HG03108 (cell line): ENCODE data around the gene GGCT.
"Not testable (repeated sequence)": the region's sequence is repeated elsewhere in the genome, so short reads cannot be mapped to it uniquely, and the experiment has no call there.

ENCODE experiments used
- ATAC-seq: cut with Tn5 transposase; IDR thresholded peaks from one replicate; pipeline ENCODE4 v1.9.1; 2021; ENCODE audit warnings: moderate library complexity; ENCODE audit not compliant: unreplicated experiment

Gene GGCT

DNA sequence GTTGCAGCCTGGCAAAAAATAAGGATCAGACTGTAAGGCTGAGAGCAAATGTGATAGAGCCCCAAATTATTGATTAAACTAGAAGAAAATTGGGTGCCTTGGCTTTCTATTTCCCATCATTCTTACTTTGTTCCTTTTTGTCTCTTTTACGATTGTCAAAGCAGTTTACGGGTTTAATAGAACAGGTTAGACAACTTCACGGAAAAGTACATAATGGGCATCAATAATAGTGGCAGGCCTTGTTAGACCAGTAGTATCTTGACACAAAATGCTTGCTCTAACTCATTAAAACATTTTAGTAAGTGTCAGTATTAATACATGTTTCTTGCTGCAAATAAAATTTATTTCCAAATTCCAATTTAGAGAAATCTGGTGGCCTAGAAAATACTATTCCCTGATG, 14.5 kb upstream of the GGCT start:
- no peak for ATAC-seq

- no peak for ATAC-seq
Observed at GRCh38 chr7:30515761-30516160, 11.1 kb upstream of the GGCT start.

- ATAC-seq: no peak
Observed at GRCh38 chr7:30514776-30515175, 10.1 kb upstream of the GGCT start.

DNA sequence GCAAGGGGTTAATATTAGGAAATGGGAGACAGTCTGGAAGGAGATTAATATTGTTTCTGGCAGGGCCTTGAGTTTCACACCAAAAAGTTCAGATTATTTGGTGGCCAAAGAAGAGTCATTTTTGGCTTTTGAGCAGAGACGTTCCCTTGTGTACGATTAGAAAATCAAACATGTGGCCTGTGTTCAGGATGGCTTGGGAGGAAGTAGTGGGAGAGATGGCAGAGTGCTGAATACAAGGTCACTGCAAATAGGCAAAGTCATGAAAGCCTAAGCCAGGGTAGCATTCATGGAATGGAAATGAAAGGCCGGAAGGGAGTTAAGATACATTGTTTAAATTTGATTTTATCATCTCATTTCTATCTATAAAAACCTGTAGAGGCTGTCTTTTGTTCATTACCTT, 9.5 kb upstream of the GGCT start:
- ATAC-seq: no peak

- ATAC-seq: no peak
Observed at GRCh38 chr7:30513762-30514161, 9.1 kb upstream of the GGCT start.

GRCh38 chr7:30511973-30512662, 7.5 kb upstream of the GGCT start:
- ATAC-seq: no peak

GRCh38 chr7:30511494-30511893, 6.9 kb upstream of the GGCT start:
- ATAC-seq: no peak

- ATAC-seq: no peak
Observed at GRCh38 chr7:30510124-30511075, 5.8 kb upstream of the GGCT start.

DNA sequence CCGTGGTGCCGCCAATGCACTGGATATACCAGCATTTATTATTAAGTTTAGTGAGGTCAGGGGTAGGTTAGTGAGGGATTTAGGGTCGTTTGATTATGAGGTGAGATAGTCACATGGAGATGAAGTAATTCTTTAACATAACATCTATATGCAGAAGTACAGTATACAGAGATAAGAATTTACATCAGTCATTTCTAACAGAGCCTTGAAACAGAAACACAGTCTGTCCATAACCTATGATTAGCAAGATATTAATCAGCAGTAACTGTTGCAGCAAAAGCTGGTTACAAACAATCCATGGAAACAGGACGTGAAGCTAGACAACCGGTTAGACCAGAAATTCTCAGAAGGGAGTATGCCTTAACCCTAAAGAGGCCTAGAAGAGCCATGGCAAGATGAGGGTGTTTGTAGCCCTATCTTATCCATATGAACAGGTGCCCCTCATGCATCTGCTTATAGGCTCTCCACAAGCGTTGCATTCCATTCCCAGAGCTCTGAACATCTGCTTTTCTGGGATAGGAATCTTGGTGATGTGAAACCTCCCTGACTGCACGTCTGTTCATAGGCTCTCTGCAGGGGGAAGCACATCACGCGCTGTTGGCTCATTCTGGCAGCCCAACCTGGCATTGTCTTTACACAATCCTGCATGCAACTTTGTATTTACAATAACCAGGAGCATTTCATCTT, 4.7 kb upstream of the GGCT start:
- not testable (repeated sequence) for ATAC-seq

DNA sequence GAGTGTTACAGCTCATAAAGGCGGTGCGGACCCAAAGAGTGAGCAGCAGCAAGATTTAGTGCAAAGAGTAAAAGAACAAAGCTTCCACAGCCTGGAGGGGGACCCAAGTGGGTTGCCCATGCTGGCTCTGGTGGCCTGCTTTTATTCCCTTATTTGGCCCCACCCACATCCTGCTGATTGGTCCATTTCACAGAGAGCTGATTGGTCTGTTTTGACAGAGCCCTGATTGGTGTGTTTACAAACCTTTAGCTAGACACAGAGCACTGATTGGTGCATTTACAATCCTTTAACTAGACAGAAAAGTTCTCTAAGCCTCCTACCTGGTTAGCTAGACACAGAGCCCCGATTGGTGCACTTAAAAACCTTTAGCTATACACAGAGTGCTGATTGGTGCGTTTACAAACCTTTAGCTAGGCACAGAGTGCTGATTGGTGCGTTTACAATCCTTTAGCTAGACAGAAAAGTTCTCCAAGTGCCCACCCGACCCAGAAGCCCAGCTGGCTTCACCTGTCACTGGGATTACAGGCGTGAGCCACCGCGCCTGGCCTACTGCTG, 2.8 kb upstream of the GGCT start:
- ATAC-seq: not testable (repeated sequence)

GRCh38 chr7:30505174-30505697, 607 bp upstream of the GGCT start:
- peak; percentile 14 for ATAC-seq

GRCh38 chr7:30503274-30504212, 1.1 kb downstream of the GGCT start:
- no peak for ATAC-seq

- ATAC-seq: no peak
Observed at GRCh38 chr7:30502470-30503251, 2.0 kb downstream of the GGCT start.

DNA sequence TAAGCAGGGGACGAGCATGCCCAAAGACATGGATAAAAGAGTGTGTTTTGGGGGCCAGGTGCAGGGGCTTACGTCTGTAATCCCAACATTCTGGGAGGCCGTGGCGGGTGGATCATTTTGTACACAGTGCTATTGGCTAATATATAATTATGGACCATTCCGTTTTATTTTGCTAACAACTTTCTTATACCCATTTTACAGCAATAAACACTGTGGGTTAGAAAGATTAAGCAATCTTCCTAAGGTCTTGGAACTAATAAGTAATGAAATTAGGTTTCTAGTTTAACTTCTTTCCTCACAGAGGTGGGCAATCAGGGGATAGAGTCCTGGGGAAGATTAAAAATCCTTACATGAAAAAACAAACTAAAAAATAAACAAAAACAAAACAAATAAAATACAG, 3.4 kb downstream of the GGCT start:
- ATAC-seq: no peak

DNA sequence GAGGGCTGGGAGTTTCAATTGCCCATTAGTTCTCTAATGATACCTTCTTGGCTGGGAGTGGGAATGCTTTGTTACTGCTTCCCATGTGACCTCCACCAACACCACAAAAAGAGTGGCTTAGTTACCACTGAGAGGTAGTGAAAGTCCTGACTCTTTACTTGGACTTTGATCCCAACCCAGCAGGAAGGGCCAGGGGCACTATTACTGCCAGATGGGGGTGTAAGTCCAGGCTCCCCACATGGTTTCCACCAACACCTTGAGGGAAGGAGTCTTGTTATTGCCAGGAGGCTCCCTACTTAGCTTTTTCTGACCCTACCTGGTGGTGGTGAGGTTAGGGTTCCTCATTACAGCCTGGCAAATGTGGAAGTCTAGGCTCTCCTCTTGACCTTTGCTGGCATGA, 11.4 kb downstream of the GGCT start:
- ATAC-seq: no peak

- ATAC-seq: no peak
Observed at GRCh38 chr7:30491417-30491816, 13.2 kb downstream of the GGCT start.

- ATAC-seq: no peak
Observed at GRCh38 chr7:30487371-30487770, 17.3 kb downstream of the GGCT start.

DNA sequence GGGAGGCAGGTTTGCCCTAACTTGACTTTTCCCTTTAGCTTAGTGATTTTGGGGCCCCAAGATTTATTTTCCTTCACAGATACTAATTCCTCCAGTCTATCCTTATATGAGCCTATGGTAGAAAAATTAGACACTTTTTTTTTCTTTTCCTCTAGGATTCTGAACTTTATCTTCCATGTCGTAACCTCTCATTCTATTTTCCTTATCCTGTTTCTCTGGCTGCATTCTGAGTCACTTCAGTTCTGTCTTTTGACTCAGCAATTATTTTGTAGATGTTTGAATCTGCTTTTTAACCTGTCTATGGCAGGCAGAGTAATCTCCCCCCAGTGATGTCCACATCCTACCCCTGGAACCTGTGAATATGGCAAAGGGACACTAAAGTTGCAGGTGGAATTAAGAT, 19.0 kb downstream of the GGCT start:
- ATAC-seq: no peak

GRCh38 chr7:30481416-30481815, 23.2 kb downstream of the GGCT start:
- ATAC-seq: not testable (repeated sequence)
